WI38 (cell line): ENCODE measurements around the gene EPB41L2.
"Not testable (repeated sequence)": the region's sequence is repeated elsewhere in the genome, so short reads cannot be mapped to it uniquely, and the experiment has no call there.

ENCODE experiments used
- H3K4me3 ChIP-seq: 2 replicates; pipeline ENCODE4 v1.5.1; 2011; ENCODE audit warnings: low read depth, mild to moderate bottlenecking, control low read depth, low read length
- CTCF ChIP-seq: IDR thresholded peaks from 2 replicates; pipeline ENCODE4 v1.5.1; 2012; ENCODE audit warnings: low read depth, mild to moderate bottlenecking, control low read depth, low read length

The EPB41L2 gene

GRCh38 chr6:130944486-130944885, 118.6 kb downstream of the EPB41L2 start:
- TF ChIP-seq CTCF = no peak

GRCh38 chr6:130943738-130944137, 119.3 kb downstream of the EPB41L2 start:
- no peak for TF ChIP-seq CTCF
- no peak overlapping the region for H3K4me3 ChIP-seq

More at GRCh38 chr6:130944486-130944885, 118.6 kb downstream of the EPB41L2 start:
- H3K4me3 ChIP-seq = no peak overlapping the region

GRCh38 chr6:130942752-130943151, 120.3 kb downstream of the EPB41L2 start:
- not testable (repeated sequence) for H3K4me3 ChIP-seq

- H3K4me3 ChIP-seq = no peak overlapping the region
- TF ChIP-seq CTCF = no peak
Measured at GRCh38 chr6:130937942-130938604, 125.0 kb downstream of the EPB41L2 start.

- no peak for TF ChIP-seq CTCF
- no peak overlapping the region for H3K4me3 ChIP-seq
Measured at GRCh38 chr6:130936933-130937332, 126.1 kb downstream of the EPB41L2 start.

- no peak for TF ChIP-seq CTCF
- no peak overlapping the region for H3K4me3 ChIP-seq
Measured at GRCh38 chr6:130935978-130936377, 127.1 kb downstream of the EPB41L2 start.

GRCh38 chr6:130934848-130935585, 128.0 kb downstream of the EPB41L2 start:
- H3K4me3 ChIP-seq = no peak overlapping the region
- no peak for TF ChIP-seq CTCF
